GM12878 (cell line): ENCODE measurements around the gene SIAH2. TPM values are rescaled to one million over a fixed set of nuclear protein-coding genes. Genes with fewer than 3 reads are reported as not detected.

ENCODE experiments used
- ATAC-seq: fragments of 200-7000 bp; cut with Tn5 transposase; 3 replicates; pipeline ENCODE4 v1.9.1; 2020; ENCODE audit warnings: mild to moderate bottlenecking, moderate library complexity
- BruUV-seq: library from RNA; stranded (reverse); fragments of 400-500 nt; replicated peaks from 2 replicates; lab custom pipeline; 2021; lab: Mats Ljungman, UMichigan
- CTCF ChIA-PET: fragments of 300-600 bp; sonication (Branson Sonifier 250); formaldehyde crosslinking; extraction: SDS; loops from one replicate; lab custom pipeline; 2021; ENCODE audit warnings: inconsistent platforms; lab: Yijun Ruan, JAX
- POLR2A ChIA-PET: fragments of 350-600 bp; formaldehyde crosslinking; extraction: SDS; loops from one replicate; lab custom pipeline; 2021; ENCODE audit warnings: inconsistent platforms; lab: Charles Lee
- RAD21 ChIA-PET: fragments of 300-600 bp; sonication (Branson Sonifier 250); formaldehyde crosslinking; loops from one replicate; lab custom pipeline; 2023; ENCODE audit warnings: antibody characterized with exemption; ENCODE audit not compliant: unreplicated experiment; lab: Charles Lee
- SMC1A ChIA-PET: fragments of 300-600 bp; sonication (Branson Sonifier 250); formaldehyde crosslinking; loops from one replicate; lab custom pipeline; 2023; ENCODE audit not compliant: unreplicated experiment, uncharacterized antibody; lab: Charles Lee
- DNase-seq: peaks from one replicate; pipeline ENCODE4 v3.0.0-alpha.2; 2011; ENCODE audit warnings: low read depth, low spot score
- FAIRE-seq: peaks from 3 replicates; lab custom pipeline; 2011; peaks lifted over from hg19 to GRCh38; lab: Jason Lieb, UNC
- H2AFZ ChIP-seq: 2 replicates; pipeline ENCODE4 v1.6.0; 2011; ENCODE audit warnings: low read depth, low read length, control low read depth; ENCODE audit not compliant: control insufficient read depth
- H3K27ac ChIP-seq: 2 replicates; pipeline ENCODE4 v1.5.1; 2011; ENCODE audit warnings: control low read depth; ENCODE audit not compliant: control insufficient read depth, insufficient read depth
- H3K27me3 ChIP-seq, 2 experiments: replicated peaks in 1 of 2; 2 replicates each; pipeline versions ENCODE4 v1.6.0 to v1.6.1; 2011; ENCODE audit warnings: low read length in 1 of 2; ENCODE audit not compliant: control insufficient read depth in 2 of 2, insufficient read depth in 2 of 2
- H3K36me3 ChIP-seq, 2 experiments: 2 replicates each; pipeline ENCODE4 v1.5.1; 2011; ENCODE audit warnings: low read length in 1 of 2; ENCODE audit not compliant: control insufficient read depth in 2 of 2, insufficient read depth in 2 of 2
- H3K4me1 ChIP-seq: 2 replicates; pipeline ENCODE4 v1.6.1; 2011; ENCODE audit warnings: mild to moderate bottlenecking, low read length, moderate library complexity, mixed read lengths; ENCODE audit not compliant: control insufficient read depth, insufficient read depth
- H3K4me2 ChIP-seq: 2 replicates; pipeline ENCODE4 v1.6.0; 2011; ENCODE audit warnings: control low read depth; ENCODE audit not compliant: control insufficient read depth, insufficient read depth
- H3K4me3 ChIP-seq: fragments of 200-600 bp; sonication (generic); 2 replicates; pipeline ENCODE4 v1.5.1; 2016
- H3K79me2 ChIP-seq: 2 replicates; pipeline ENCODE4 v1.6.0; 2011; ENCODE audit warnings: low read length; ENCODE audit not compliant: control insufficient read depth, insufficient read depth
- H3K9ac ChIP-seq: 2 replicates; pipeline ENCODE4 v1.8.0; 2011; ENCODE audit warnings: low read length, control low read depth, mixed read lengths; ENCODE audit not compliant: control insufficient read depth, insufficient read depth
- H3K9me3 ChIP-seq: replicated peaks from 3 replicates; pipeline ENCODE4 v1.5.1; 2011; ENCODE audit warnings: mild to moderate bottlenecking, low read length; ENCODE audit not compliant: control insufficient read depth, insufficient read depth
- H4K20me1 ChIP-seq: 2 replicates; pipeline ENCODE4 v1.6.0; 2011; ENCODE audit not compliant: control insufficient read depth, insufficient read depth
- CBFB ChIP-seq: IDR thresholded peaks from 2 replicates; pipeline ENCODE4 v1.6.1; 2016; ENCODE audit warnings: antibody characterized with exemption, low read depth
- EED ChIP-seq: sonication (generic); IDR thresholded peaks from 2 replicates; pipeline ENCODE4 v1.6.1; 2016; ENCODE audit warnings: antibody characterized with exemption, low read depth
- ESRRA ChIP-seq: IDR thresholded peaks from 2 replicates; pipeline ENCODE4 v1.6.1; 2012; ENCODE audit warnings: mild to moderate bottlenecking, low read length, improper control_type of control experiment
- FOXK2 ChIP-seq: fragments of 450-650 bp; IDR thresholded peaks from 2 replicates; pipeline ENCODE4 v1.6.1; 2017; ENCODE audit warnings: mild to moderate bottlenecking, moderate library complexity
- FOXM1 ChIP-seq: IDR thresholded peaks from 2 replicates; pipeline ENCODE4 v1.6.1; 2012; ENCODE audit warnings: low read depth, mild to moderate bottlenecking, inconsistent platforms, low read length, moderate library complexity
- GATAD2B ChIP-seq: fragments of 450-650 bp; conservative IDR thresholded peaks from 2 replicates; pipeline ENCODE4 v1.6.1; 2017; ENCODE audit warnings: low read depth, mild to moderate bottlenecking, moderate library complexity
- IKZF2 ChIP-seq, 2 experiments: fragments of 450-650 bp; IDR thresholded peaks; 2 replicates each; pipeline ENCODE4 v1.6.1; 2017; ENCODE audit warnings: mild to moderate bottlenecking in 2 of 2, moderate library complexity in 2 of 2
- PAX8 ChIP-seq: fragments of 450-650 bp; IDR thresholded peaks from 2 replicates; pipeline ENCODE4 v1.6.1; 2017; ENCODE audit warnings: mild to moderate bottlenecking, moderate library complexity
- POLR2A ChIP-seq: IDR thresholded peaks from 2 replicates; pipeline ENCODE4 v1.6.1; 2011; ENCODE audit warnings: low read depth, mild to moderate bottlenecking, low read length
- SUZ12 ChIP-seq: fragments of 200-600 bp; sonication (generic); IDR thresholded peaks from one replicate; pipeline ENCODE4 v1.6.1; 2018; ENCODE audit warnings: antibody characterized with exemption, mild to moderate bottlenecking; ENCODE audit not compliant: unreplicated experiment
- ZNF274 ChIP-seq: IDR thresholded peaks from one replicate; pipeline ENCODE4 v1.8.0; 2011; ENCODE audit not compliant: insufficient read length, insufficient read depth
- WGBS: methylation state at CpG from one replicate; pipeline ENCODE4 v1.1.6; 2016; ENCODE audit warnings: low lambda C conversion rate; ENCODE audit not compliant: insufficient replicate concordance, insufficient coverage; ENCODE audit errors: missing lambda C conversion rate; 5-methylcytosine and 5-hydroxymethylcytosine counted together
- in situ Hi-C: fragments of 300-500 bp; cut with MboI; formaldehyde crosslinking; loops from 9 replicates; pipeline ENCODE4 v1.14.3; 2018; ENCODE audit warnings: mixed read lengths
- intact Hi-C: fragments of 100-400 bp; cut with micrococcal nuclease; formaldehyde crosslinking; loops from one replicate; pipeline ENCODE4 v1.14.2; 2022; ENCODE audit not compliant: unreplicated experiment
- polyA plus RNA-seq, 11 experiments: library from polyadenylated mRNA; depleted of rRNA in 4 of 11; unstranded in 6 of 11; stranded (reverse) in 5 of 11; fragments of >200 nt; fragmentation: Nextera tagmentation in 4 of 11; fragmentation: Illumina TruSeq in 1 of 11; extraction: Ambion mirVana in 4 of 11; extraction: Trizol in 1 of 11; gene quantifications; 1 replicate in 1 of 11; 2 replicates in 10 of 11; pipeline versions ENCODE4 v1.2.1 to v1.2.3, GENCODE V29; 2011 to 2016; ENCODE audit warnings: inconsistent platforms in 2 of 11, missing spikeins in 2 of 11, low read depth in 1 of 11
- total RNA-seq, 4 experiments: library from RNA; depleted of rRNA in 3 of 4; stranded (reverse); fragments of >200 nt in 3 of 4; fragmentation: Illumina TruSeq in 1 of 4; extraction: Trizol in 1 of 4; gene quantifications; 2 replicates each; pipeline versions ENCODE4 v1.2.1 to v1.2.3, GENCODE V29; 2013 to 2021
- TF ChIP-seq, protein P1 (sequence below), 3 experiments: IDR thresholded peaks in 2 of 3; conservative IDR thresholded peaks in 1 of 3; 2 replicates each; pipeline ENCODE4 v1.5.1; 2011; ENCODE audit warnings: low read depth in 3 of 3, low read length in 3 of 3, mild to moderate bottlenecking in 3 of 3, control low read depth in 2 of 3, moderate library complexity in 2 of 3, inconsistent platforms in 1 of 3, mixed read lengths in 1 of 3; ENCODE audit not compliant: control insufficient read depth in 2 of 3, insufficient read depth in 1 of 3; ENCODE audit errors: extremely low read depth in 1 of 3
- TF ChIP-seq, protein P2 (sequence below): fragments of 450-650 bp; formaldehyde crosslinking; IDR thresholded peaks from 2 replicates; pipeline ENCODE4 v1.4.0; 2022; ENCODE audit warnings: mild to moderate bottlenecking, moderate library complexity
- TF ChIP-seq, protein P3 (sequence below): IDR thresholded peaks from 2 replicates; pipeline ENCODE4 v1.6.1; 2011; ENCODE audit warnings: borderline replicate concordance, low read depth, mild to moderate bottlenecking, moderate library complexity, low read length; ENCODE audit not compliant: insufficient read depth, poor library complexity, severe bottlenecking
- TF ChIP-seq, protein P4 (sequence below): IDR thresholded peaks from 2 replicates; pipeline ENCODE4 v1.6.1; 2011; ENCODE audit warnings: borderline replicate concordance, low read depth, mild to moderate bottlenecking, moderate library complexity, mixed read lengths, low read length; ENCODE audit not compliant: insufficient read depth; ENCODE audit errors: extremely low read length

The SIAH2 gene
- total and polyA plus RNA-seq, 10 of the 15 experiments (the other 5 are each of a cell fraction or from before 2014, with no cell fraction given), result 3.3 to 51.5 (median 29.7) TPM

DNA sequence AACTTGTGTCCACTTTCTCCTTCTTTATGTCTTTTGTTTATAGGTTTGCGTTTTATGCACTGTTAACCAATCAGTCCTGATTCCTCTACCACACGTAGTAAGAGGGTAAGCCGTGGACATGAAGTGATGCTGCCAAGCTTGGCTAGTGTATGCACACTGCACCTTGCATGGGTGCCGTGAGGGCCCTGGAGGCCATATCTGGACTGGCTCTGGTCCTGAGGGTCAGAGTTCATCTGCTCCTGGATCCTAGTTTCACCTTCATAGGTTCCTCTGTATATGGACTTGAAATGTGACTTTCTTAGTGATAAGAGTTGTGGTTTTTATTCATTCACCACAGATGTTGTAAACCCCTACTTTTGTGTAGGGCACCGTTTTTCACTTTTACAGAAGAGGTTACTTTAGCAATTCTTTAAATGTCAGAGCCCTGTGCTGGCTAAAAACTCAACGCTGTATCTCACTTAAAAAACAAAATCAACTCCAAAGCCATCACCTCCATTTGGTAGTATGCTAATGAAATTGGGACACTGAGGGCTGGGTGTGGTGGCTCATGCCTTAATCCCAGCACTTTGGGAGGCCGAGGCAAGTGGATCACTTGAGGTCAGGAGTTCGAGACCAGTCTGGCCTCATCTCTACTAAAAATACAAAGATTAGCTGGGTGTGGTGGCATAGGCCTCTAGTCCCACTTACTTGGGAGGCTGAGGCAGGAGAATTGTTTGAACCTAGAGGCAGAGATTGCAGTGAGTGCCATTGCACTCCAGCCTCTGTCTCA lies 22.9 kb downstream of the SIAH2 start:
- ChIA-PET CTCF (interaction anchor here (0.7 to 1.8 kb wide), 3 partner anchors 24 to 48 kb away, joined by 3 to 6 read pairs (median 5); no protein-coding TSS in a partner anchor), POLR2A (interaction anchor here (1.8 kb wide), 1 partner anchor 23 kb away, joined by 8 read pairs; the partner anchor contains the start of gene SIAH2), RAD21 (interaction anchor here (0.6 to 1.1 kb wide), 4 partner anchors 22 to 1462 kb away, joined by 3 to 4 read pairs (median 3); no protein-coding TSS in a partner anchor), SMC1A (interaction anchor here (0.7 to 1.8 kb wide), 4 partner anchors 19 to 47 kb away, joined by 3 to 8 read pairs (median 4); no protein-coding TSS in a partner anchor)
- peak overlapping the region; percentile 64 for H3K4me2 ChIP-seq
- in situ Hi-C loops (no loop called here), intact Hi-C loops (loop anchor here (2.0 kb wide), 1 partner anchor 21 kb away; no protein-coding TSS in a partner anchor)
- no peak overlapping the region for H2AFZ ChIP-seq
- FAIRE-seq, result no peak
- peaks cover 2 to 8% of the 10 kb centered on the region in 2 experiments for H3K36me3 ChIP-seq
- BruUV-seq, result TSS peak; percentile 89
- H3K4me1 ChIP-seq, result peaks cover 46% of the 10 kb centered on the region
- H3K27me3 ChIP-seq, result no peaks in the 10 kb centered on the region
- peak overlapping the region; percentile 40; the same call in 1 of the 2 replicates for H3K4me3 ChIP-seq
- peak; percentile 62 for ATAC-seq
- H3K9ac ChIP-seq, result peak overlapping the region; percentile 32; the same call in 1 of the 2 replicates
- peaks cover 33% of the 10 kb centered on the region for H3K79me2 ChIP-seq
- DNase-seq, result no peak
- peak overlapping the region; percentile 64 for H3K27ac ChIP-seq
- WGBS, result 33% methylated on average over 8 of the region's 8 CpGs
- H3K9me3 ChIP-seq, result no peaks in the 10 kb centered on the region
- H4K20me1 ChIP-seq, result no peaks in the 10 kb centered on the region
- TF ChIP-seq EED (no peak), GATAD2B (peak; percentile 54; the same call in 1 of the 2 replicates), SUZ12 (no peak), IKZF2 (IDR thresholded peaks at IDR 0.05) (0 out of 4 replicates have a peak, but pooled peaks of 1 of the 2 experiments have one; percentile 9), ESRRA (no peak), ZNF274 (no peak), FOXK2 (no peak), POLR2A (no peak), FOXM1 (no peak), CBFB (no peak), PAX8 (no peak)
- TF ChIP-seq, protein P1, sequence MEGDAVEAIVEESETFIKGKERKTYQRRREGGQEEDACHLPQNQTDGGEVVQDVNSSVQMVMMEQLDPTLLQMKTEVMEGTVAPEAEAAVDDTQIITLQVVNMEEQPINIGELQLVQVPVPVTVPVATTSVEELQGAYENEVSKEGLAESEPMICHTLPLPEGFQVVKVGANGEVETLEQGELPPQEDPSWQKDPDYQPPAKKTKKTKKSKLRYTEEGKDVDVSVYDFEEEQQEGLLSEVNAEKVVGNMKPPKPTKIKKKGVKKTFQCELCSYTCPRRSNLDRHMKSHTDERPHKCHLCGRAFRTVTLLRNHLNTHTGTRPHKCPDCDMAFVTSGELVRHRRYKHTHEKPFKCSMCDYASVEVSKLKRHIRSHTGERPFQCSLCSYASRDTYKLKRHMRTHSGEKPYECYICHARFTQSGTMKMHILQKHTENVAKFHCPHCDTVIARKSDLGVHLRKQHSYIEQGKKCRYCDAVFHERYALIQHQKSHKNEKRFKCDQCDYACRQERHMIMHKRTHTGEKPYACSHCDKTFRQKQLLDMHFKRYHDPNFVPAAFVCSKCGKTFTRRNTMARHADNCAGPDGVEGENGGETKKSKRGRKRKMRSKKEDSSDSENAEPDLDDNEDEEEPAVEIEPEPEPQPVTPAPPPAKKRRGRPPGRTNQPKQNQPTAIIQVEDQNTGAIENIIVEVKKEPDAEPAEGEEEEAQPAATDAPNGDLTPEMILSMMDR (IDR thresholded peaks at IDR 0.05 in 2 of 3, conservative IDR thresholded peaks at IDR 0.05 in 1 of 3; ENCODE audit: control insufficient read depth in 2 of 3, extremely low read depth in 1 of 3, insufficient read depth in 1 of 3, low read depth in 3 of 3, low read length in 3 of 3), result no peak
- TF ChIP-seq, protein P2, sequence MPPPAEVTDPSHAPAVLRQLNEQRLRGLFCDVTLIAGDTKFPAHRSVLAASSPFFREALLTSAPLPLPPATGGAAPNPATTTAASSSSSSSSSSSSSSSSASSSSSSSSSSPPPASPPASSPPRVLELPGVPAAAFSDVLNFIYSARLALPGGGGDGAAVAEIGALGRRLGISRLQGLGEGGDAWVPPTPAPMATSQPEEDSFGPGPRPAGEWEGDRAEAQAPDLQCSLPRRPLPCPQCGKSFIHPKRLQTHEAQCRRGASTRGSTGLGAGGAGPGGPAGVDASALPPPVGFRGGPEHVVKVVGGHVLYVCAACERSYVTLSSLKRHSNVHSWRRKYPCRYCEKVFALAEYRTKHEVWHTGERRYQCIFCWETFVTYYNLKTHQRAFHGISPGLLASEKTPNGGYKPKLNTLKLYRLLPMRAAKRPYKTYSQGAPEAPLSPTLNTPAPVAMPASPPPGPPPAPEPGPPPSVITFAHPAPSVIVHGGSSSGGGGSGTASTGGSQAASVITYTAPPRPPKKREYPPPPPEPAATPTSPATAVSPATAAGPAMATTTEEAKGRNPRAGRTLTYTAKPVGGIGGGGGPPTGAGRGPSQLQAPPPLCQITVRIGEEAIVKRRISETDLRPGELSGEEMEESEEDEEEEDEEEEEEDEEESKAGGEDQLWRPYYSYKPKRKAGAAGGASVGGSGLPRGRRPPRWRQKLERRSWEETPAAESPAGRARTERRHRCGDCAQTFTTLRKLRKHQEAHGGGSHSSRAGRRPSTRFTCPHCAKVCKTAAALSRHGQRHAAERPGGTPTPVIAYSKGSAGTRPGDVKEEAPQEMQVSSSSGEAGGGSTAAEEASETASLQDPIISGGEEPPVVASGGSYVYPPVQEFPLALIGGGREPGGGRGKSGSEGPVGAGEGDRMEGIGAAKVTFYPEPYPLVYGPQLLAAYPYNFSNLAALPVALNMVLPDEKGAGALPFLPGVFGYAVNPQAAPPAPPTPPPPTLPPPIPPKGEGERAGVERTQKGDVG (CRISPR knock-in tag), result no peak
- TF ChIP-seq, protein P3, sequence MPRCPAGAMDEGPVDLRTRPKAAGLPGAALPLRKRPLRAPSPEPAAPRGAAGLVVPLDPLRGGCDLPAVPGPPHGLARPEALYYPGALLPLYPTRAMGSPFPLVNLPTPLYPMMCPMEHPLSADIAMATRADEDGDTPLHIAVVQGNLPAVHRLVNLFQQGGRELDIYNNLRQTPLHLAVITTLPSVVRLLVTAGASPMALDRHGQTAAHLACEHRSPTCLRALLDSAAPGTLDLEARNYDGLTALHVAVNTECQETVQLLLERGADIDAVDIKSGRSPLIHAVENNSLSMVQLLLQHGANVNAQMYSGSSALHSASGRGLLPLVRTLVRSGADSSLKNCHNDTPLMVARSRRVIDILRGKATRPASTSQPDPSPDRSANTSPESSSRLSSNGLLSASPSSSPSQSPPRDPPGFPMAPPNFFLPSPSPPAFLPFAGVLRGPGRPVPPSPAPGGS, result no peak
- TF ChIP-seq, protein P4, sequence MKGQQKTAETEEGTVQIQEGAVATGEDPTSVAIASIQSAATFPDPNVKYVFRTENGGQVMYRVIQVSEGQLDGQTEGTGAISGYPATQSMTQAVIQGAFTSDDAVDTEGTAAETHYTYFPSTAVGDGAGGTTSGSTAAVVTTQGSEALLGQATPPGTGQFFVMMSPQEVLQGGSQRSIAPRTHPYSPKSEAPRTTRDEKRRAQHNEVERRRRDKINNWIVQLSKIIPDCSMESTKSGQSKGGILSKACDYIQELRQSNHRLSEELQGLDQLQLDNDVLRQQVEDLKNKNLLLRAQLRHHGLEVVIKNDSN, result no peak
